SK-N-SH treated with all-trans-retinoic acid at 6 μM for 48 hours (cell line): ENCODE data around the gene SPP2.

ENCODE experiments used
- ARNTL ChIP-seq: fragments of 450-650 bp; formaldehyde crosslinking; IDR thresholded peaks from 2 replicates; pipeline ENCODE4 v1.5.0; 2020; ENCODE audit warnings: low read depth, mild to moderate bottlenecking, moderate library complexity, borderline replicate concordance
- CREB5 ChIP-seq: fragments of 250-450 bp; sonication (Bioruptor Pico); IDR thresholded peaks from 2 replicates; pipeline ENCODE4 v1.5.1; 2020; ENCODE audit warnings: low read depth, mild to moderate bottlenecking, moderate library complexity
- CSRNP3 ChIP-seq: fragments of 250-450 bp; sonication (Bioruptor Pico); IDR thresholded peaks from 2 replicates; pipeline ENCODE4 v1.5.1; 2021; ENCODE audit warnings: mild to moderate bottlenecking, moderate library complexity
- ESRRG ChIP-seq: fragments of 250-450 bp; sonication (Bioruptor Pico); IDR thresholded peaks from 2 replicates; pipeline ENCODE4 v1.6.1; 2021; ENCODE audit warnings: mild to moderate bottlenecking
- PATZ1 ChIP-seq: fragments of 250-450 bp; sonication (Bioruptor Pico); IDR thresholded peaks from 2 replicates; pipeline ENCODE4 v1.8.0; 2020; ENCODE audit warnings: mild to moderate bottlenecking, moderate library complexity, borderline replicate concordance
- POU6F1 ChIP-seq: fragments of 250-450 bp; sonication (Bioruptor Pico); IDR thresholded peaks from 2 replicates; pipeline ENCODE4 v1.8.0; 2021; ENCODE audit warnings: low read depth, mild to moderate bottlenecking, moderate library complexity, borderline replicate concordance
- SNAI2 ChIP-seq: fragments of 250-450 bp; sonication (Bioruptor Pico); IDR thresholded peaks from 2 replicates; pipeline ENCODE4 v1.5.0; 2020; ENCODE audit warnings: mild to moderate bottlenecking, moderate library complexity
- TCF4 ChIP-seq: fragments of 250-450 bp; sonication (Bioruptor Pico); IDR thresholded peaks from 2 replicates; pipeline ENCODE4 v1.8.0; 2021; ENCODE audit warnings: mild to moderate bottlenecking, moderate library complexity, borderline replicate concordance
- ZFP3 ChIP-seq: fragments of 250-450 bp; sonication (Bioruptor Pico); IDR thresholded peaks from 2 replicates; pipeline ENCODE4 v1.5.0; 2020; ENCODE audit warnings: mild to moderate bottlenecking, moderate library complexity
- ZFP30 ChIP-seq: fragments of 450-650 bp; formaldehyde crosslinking; IDR thresholded peaks from 2 replicates; pipeline ENCODE4 v1.5.0; 2022; ENCODE audit warnings: mild to moderate bottlenecking, moderate library complexity
- ZNF70 ChIP-seq: fragments of 450-650 bp; formaldehyde crosslinking; IDR thresholded peaks from 2 replicates; pipeline ENCODE4 v1.5.0; 2020; ENCODE audit warnings: mild to moderate bottlenecking, moderate library complexity

- no peak for TF ChIP-seq ZFP30 (CRISPR knock-in tag)
- no peak for TF ChIP-seq ZFP3 (CRISPR knock-in tag)
- no peak for TF ChIP-seq ARNTL (CRISPR knock-in tag)
- no peak for TF ChIP-seq ESRRG (CRISPR knock-in tag)
- TF ChIP-seq SNAI2 (CRISPR knock-in tag): no peak
- TF ChIP-seq ZNF70 (CRISPR knock-in tag): no peak
- no peak for TF ChIP-seq TCF4 (CRISPR knock-in tag)
- TF ChIP-seq PATZ1 (CRISPR knock-in tag): no peak
- TF ChIP-seq CREB5: no peak
- TF ChIP-seq CSRNP3: no peak
- TF ChIP-seq POU6F1 (CRISPR knock-in tag): no peak
Observed at GRCh38 chr2:234081970-234082822, 31.7 kb downstream of the SPP2 start.
